Skin of body (tissue), 2 donors: ENCODE results near the gene LAMA3. TPM values are rescaled to one million over a fixed set of nuclear protein-coding genes. Genes with fewer than 3 reads are reported as not detected.
"Not testable (repeated sequence)": the region's sequence is repeated elsewhere in the genome, so short reads cannot be mapped to it uniquely, and the experiment has no call there.

ENCODE experiments used
- DNase-seq: peaks from one replicate; lab custom pipeline; 2025; lab: John Stamatoyannopoulos, UW
- total RNA-seq: library from RNA; depleted of rRNA; stranded (reverse); fragments of >200 nt; gene quantifications from one replicate; pipeline ENCODE4 v1.2.3, GENCODE V29; 2014

LAMA3 gene
- total RNA-seq, 1 donor from 2014 or later, result 60.6 TPM

GRCh38 chr18:23703057-23703986, 14.1 kb downstream of the LAMA3 start:
- DNase-seq, result no peak

- no peak for DNase-seq
Observed at GRCh38 chr18:23703987-23704384, 14.7 kb downstream of the LAMA3 start.

GRCh38 chr18:23704806-23705205, 15.6 kb downstream of the LAMA3 start:
- no peak for DNase-seq

GRCh38 chr18:23706971-23707640, 17.9 kb downstream of the LAMA3 start:
- DNase-seq, result no peak

- DNase-seq, result no peak
Observed at GRCh38 chr18:23710068-23710527, 20.8 kb downstream of the LAMA3 start.

GRCh38 chr18:23710946-23711345, 21.7 kb downstream of the LAMA3 start:
- DNase-seq, result no peak

GRCh38 chr18:23711426-23711825, 22.2 kb downstream of the LAMA3 start:
- no peak for DNase-seq

GRCh38 chr18:23712445-23712844, 23.2 kb downstream of the LAMA3 start:
- no peak for DNase-seq

- no peak for DNase-seq
Observed at GRCh38 chr18:23714576-23714975, 25.3 kb downstream of the LAMA3 start.

- DNase-seq, result not testable (repeated sequence)
Observed at GRCh38 chr18:23716079-23716478, 26.8 kb downstream of the LAMA3 start.

GRCh38 chr18:23716516-23716915, 27.3 kb downstream of the LAMA3 start:
- DNase-seq, result no peak

- DNase-seq, result no peak
Observed at GRCh38 chr18:23716966-23717365, 27.7 kb downstream of the LAMA3 start.

GRCh38 chr18:23718243-23718720, 29.0 kb downstream of the LAMA3 start:
- no peak for DNase-seq

- no peak for DNase-seq
Observed at GRCh38 chr18:23718731-23719130, 29.5 kb downstream of the LAMA3 start.

- peak; percentile 36 for DNase-seq
Observed at GRCh38 chr18:23719634-23720201, 30.5 kb downstream of the LAMA3 start.

GRCh38 chr18:23721696-23722480, 32.6 kb downstream of the LAMA3 start:
- no peak for DNase-seq

- no peak for DNase-seq
Observed at GRCh38 chr18:23722646-23723045, 33.4 kb downstream of the LAMA3 start.

GRCh38 chr18:23723121-23723520, 33.9 kb downstream of the LAMA3 start:
- no peak for DNase-seq

- no peak for DNase-seq
Observed at GRCh38 chr18:23724681-23725080, 35.4 kb downstream of the LAMA3 start.

- no peak for DNase-seq
Observed at GRCh38 chr18:23725351-23725750, 36.1 kb downstream of the LAMA3 start.
